GM21381 (cell line): Measurements from ENCODE around the gene DHFR2.
"Not testable (repeated sequence)": the region's sequence is repeated elsewhere in the genome, so short reads cannot be mapped to it uniquely, and the experiment has no call there.

ENCODE experiments used
- ATAC-seq: cut with Tn5 transposase; IDR thresholded peaks from one replicate; pipeline ENCODE4 v1.9.1; 2021; ENCODE audit warnings: mild to moderate bottlenecking, moderate library complexity; ENCODE audit not compliant: unreplicated experiment

DHFR2 gene

GRCh38 chr3:94065819-94066480, 3.2 kb upstream of the DHFR2 start:
- no peak for ATAC-seq

GRCh38 chr3:94065122-94065521, 2.4 kb upstream of the DHFR2 start:
- no peak for ATAC-seq

GRCh38 chr3:94064243-94064860, 1.6 kb upstream of the DHFR2 start:
- no peak for ATAC-seq

GRCh38 chr3:94063496-94064119, 892 bp upstream of the DHFR2 start:
- ATAC-seq, result no peak

- no peak for ATAC-seq
Observed at GRCh38 chr3:94061297-94061696, 1.4 kb downstream of the DHFR2 start.

GRCh38 chr3:94050546-94050945, 12.2 kb downstream of the DHFR2 start:
- ATAC-seq, result no peak

GRCh38 chr3:94049267-94049666, 13.4 kb downstream of the DHFR2 start:
- ATAC-seq, result no peak

- no peak for ATAC-seq
Observed at GRCh38 chr3:94046533-94046932, 16.2 kb downstream of the DHFR2 start.

GRCh38 chr3:94044100-94044936, 18.4 kb downstream of the DHFR2 start:
- ATAC-seq, result not testable (repeated sequence)

GRCh38 chr3:94043285-94043684, 19.4 kb downstream of the DHFR2 start:
- ATAC-seq, result no peak

- no peak for ATAC-seq
Observed at GRCh38 chr3:94036909-94037507, 25.7 kb downstream of the DHFR2 start.

- no peak for ATAC-seq
Observed at GRCh38 chr3:94028093-94028837, 34.5 kb downstream of the DHFR2 start, which contains the start of gene STX19. TSS of gene STX19 (minus strand) at chr3:94028597. CDS start at chr3:94015269, 13,328 bp downstream.

GRCh38 chr3:94026623-94027022, 36.1 kb downstream of the DHFR2 start:
- no peak for ATAC-seq

- ATAC-seq, result no peak
Observed at GRCh38 chr3:94024385-94024784, 38.3 kb downstream of the DHFR2 start.

GRCh38 chr3:94020293-94020692, 42.4 kb downstream of the DHFR2 start:
- no peak for ATAC-seq

- ATAC-seq, result no peak
Observed at GRCh38 chr3:94019659-94020058, 43.1 kb downstream of the DHFR2 start.

- ATAC-seq, result no peak
Observed at GRCh38 chr3:94015025-94015424, 47.7 kb downstream of the DHFR2 start.

- ATAC-seq, result no peak
Observed at GRCh38 chr3:94012185-94012584, 50.5 kb downstream of the DHFR2 start.

GRCh38 chr3:94011233-94011711, 51.4 kb downstream of the DHFR2 start:
- ATAC-seq, result no peak

GRCh38 chr3:94009608-94010007, 53.1 kb downstream of the DHFR2 start:
- ATAC-seq, result no peak
